ENCODE measurements around the gene UBE2C.

DNA sequence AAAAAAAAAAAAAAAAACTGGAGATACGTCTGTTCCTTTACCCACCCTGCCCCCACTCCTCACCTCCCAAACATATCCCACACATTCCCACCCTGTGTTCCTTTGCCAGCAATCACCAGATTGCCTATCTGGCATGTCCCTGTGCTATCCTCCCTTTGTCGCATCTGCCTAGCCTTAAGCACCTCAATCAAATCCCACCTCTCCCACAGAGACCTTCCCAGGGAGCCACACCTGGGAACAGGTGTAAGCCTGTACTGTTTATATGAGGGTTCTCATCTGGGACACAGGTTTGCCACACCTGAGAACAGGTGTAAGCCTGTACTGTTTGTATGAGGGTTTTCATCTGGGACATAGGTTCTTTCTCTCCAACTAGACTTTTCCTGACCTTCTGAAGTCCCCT, 37.5 kb upstream of the UBE2C start:
- TF ChIP-seq, protein P1, sequence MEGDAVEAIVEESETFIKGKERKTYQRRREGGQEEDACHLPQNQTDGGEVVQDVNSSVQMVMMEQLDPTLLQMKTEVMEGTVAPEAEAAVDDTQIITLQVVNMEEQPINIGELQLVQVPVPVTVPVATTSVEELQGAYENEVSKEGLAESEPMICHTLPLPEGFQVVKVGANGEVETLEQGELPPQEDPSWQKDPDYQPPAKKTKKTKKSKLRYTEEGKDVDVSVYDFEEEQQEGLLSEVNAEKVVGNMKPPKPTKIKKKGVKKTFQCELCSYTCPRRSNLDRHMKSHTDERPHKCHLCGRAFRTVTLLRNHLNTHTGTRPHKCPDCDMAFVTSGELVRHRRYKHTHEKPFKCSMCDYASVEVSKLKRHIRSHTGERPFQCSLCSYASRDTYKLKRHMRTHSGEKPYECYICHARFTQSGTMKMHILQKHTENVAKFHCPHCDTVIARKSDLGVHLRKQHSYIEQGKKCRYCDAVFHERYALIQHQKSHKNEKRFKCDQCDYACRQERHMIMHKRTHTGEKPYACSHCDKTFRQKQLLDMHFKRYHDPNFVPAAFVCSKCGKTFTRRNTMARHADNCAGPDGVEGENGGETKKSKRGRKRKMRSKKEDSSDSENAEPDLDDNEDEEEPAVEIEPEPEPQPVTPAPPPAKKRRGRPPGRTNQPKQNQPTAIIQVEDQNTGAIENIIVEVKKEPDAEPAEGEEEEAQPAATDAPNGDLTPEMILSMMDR (IDR thresholded peaks at IDR 0.05; ENCODE audit: insufficient read depth, low read length, poor library complexity, severe bottlenecking), result no peak
- no peak for TF ChIP-seq EZH2phosphoT487 (conservative IDR thresholded peaks at IDR 0.05; ENCODE audit: low read length)
